Measurements from ENCODE around the gene CLECL1. TPM values are rescaled to one million over a fixed set of nuclear protein-coding genes. Genes with fewer than 3 reads are reported as not detected.

The CLECL1 gene
- total and polyA plus RNA-seq, 2 of the 8 experiments (the other 6 are each of a cell fraction or from before 2014, with no cell fraction given): not detected

DNA sequence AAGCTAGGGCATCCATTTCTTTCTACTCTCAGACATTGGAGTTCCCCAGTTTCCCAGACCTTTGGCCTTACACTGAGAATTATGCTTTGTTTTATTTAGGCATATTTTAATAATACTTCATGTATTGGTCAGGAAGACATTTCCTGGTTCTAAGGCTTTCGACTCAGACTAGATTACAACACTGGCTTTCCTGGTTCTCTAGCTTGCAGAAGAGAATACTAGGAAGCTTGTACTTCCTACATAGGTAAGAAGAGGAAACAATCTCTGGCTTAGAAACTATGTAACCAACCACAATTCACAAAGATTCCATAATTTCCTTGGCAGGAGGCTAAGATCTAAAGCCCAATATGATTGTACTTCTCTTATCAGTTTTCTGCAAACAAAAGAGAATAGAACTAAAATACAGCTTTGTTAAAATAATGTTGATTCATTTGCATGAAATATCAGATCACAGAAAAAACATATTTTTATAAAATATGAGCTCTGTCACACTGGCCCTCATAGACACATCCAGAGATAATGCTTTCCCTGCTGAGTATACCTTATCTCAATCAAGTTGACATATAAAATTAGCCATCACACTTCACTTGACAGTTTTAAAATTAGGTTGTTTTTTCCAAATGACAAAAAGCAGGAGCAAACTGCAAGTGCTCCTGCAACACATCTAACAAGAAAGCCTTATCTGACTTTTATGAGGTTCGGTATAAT lies 32.8 kb downstream of the CLECL1 start:
- Histone ChIP-seq H3K79me2 (ENCODE audit: control insufficient read depth in 1 of 2, insufficient read depth in 2 of 2, low read length in 2 of 2) (no peaks in the 10 kb centered on the region), H4K91ac (replicated peaks; ENCODE audit: insufficient read length, low read length) (no peak overlapping the region), H3K27me3 (replicated peaks in 1 of 4; ENCODE audit: control insufficient read depth in 3 of 4, extremely low read depth in 1 of 4, insufficient read depth in 3 of 4, low read length in 3 of 4) (no peaks in the 10 kb centered on the region), H4K5ac (ENCODE audit: insufficient read length, low read depth, low read length) (no peak overlapping the region), H3K4ac (replicated peaks; ENCODE audit: insufficient read length, low read depth, low read length) (no peak overlapping the region), H2AFZ (ENCODE audit: low read length) (no peak overlapping the region), H3K9me3 (ENCODE audit: insufficient read depth in 2 of 2, low read depth in 1 of 2, low read length in 1 of 2) (peaks cover 9 to 15% of the 10 kb centered on the region in 2 experiments; a peak in 1 of 4 replicates), H3K56ac (replicated peaks; ENCODE audit: insufficient read length, low read depth, low read length) (no peak overlapping the region), H3K23ac (ENCODE audit: insufficient read length) (no peak overlapping the region), H3K9ac (replicated peaks in 1 of 4; ENCODE audit: extremely low read depth in 1 of 4, low read depth in 3 of 4, low read length in 3 of 4) (no peak overlapping the region), H3K18ac (ENCODE audit: extremely low read depth, low read length) (no peak overlapping the region), H4K8ac (ENCODE audit: extremely low read depth, insufficient read depth, low read length) (no peak overlapping the region), H2AK5ac (ENCODE audit: low read depth, low read length) (no peak overlapping the region), H3K36me3 (ENCODE audit: control insufficient read depth in 2 of 4, insufficient read depth in 4 of 4, low read length in 3 of 4) (peaks cover 0 to 11% (median 0%) of the 10 kb centered on the region in 4 experiments; a peak in 4 of 8 replicates), H3K4me3 (ENCODE audit: extremely low read depth in 1 of 4, insufficient read depth in 2 of 4, low read depth in 3 of 4, low read length in 4 of 4) (no peak overlapping the region), H3K27ac (ENCODE audit: low read depth, low read length) (no peak overlapping the region), H3K4me1 (replicated peaks in 1 of 4; ENCODE audit: control insufficient read depth in 3 of 4, insufficient read depth in 4 of 4, low read length in 3 of 4) (no peaks in the 10 kb centered on the region), H2BK20ac (ENCODE audit: low read length) (no peak overlapping the region), H2BK15ac (ENCODE audit: low read length) (no peak overlapping the region), H3K4me2 (ENCODE audit: insufficient read depth in 1 of 2, low read depth in 2 of 2, low read length in 2 of 2) (no peak overlapping the region), H3K79me1 (ENCODE audit: low read depth, low read length) (no peaks in the 10 kb centered on the region), H3K14ac (ENCODE audit: insufficient read length) (no peak overlapping the region), H2BK5ac (ENCODE audit: low read depth, low read length) (no peak overlapping the region), H3K23me2 (ENCODE audit: low read depth, low read length) (no peaks in the 10 kb centered on the region), H2BK120ac (replicated peaks; ENCODE audit: low read depth, low read length) (no peak overlapping the region), H4K20me1 (replicated peaks in 1 of 2; ENCODE audit: control insufficient read depth in 1 of 2, insufficient read depth in 2 of 2, low read length in 2 of 2) (no peaks in the 10 kb centered on the region), H2BK12ac (ENCODE audit: low read depth, low read length) (no peak overlapping the region)
- 90% methylated on average over 2 of the region's 2 CpGs; no CpG with 5 or more reads in 1 of the 2 experiments for WGBS, 2 experiments (ENCODE audit: extremely low coverage in 1 of 2, insufficient coverage in 1 of 2, insufficient read length in 1 of 2, insufficient replicate concordance in 2 of 2, low coverage in 1 of 2, low lambda C conversion rate in 2 of 2, missing lambda C conversion rate in 1 of 2)
- DNase-seq (ENCODE audit: low read depth in 1 of 2, low spot score in 2 of 2): no peak
- ChIA-PET CTCF (ENCODE audit: partially characterized antibody) (interaction anchor here (0.7 to 1.5 kb wide), 3 partner anchors 8 to 322 kb away, joined by 3 to 10 read pairs (median 4); no protein-coding TSS in a partner anchor), POLR2A (ENCODE audit: partially characterized antibody) (interaction anchor here (2.2 kb wide), 1 partner anchor 12 kb away, joined by 6 read pairs; no protein-coding TSS in a partner anchor)
- FAIRE-seq: no peak
- no peak for TF ChIP-seq SRF (IDR thresholded peaks at IDR 0.05; ENCODE audit: low read depth, low read length)
- TF ChIP-seq KDM5A (IDR thresholded peaks at IDR 0.05; ENCODE audit: low read length): no peak
- TF ChIP-seq SP1 (IDR thresholded peaks at IDR 0.05; ENCODE audit: low read depth, low read length): no peak
- no peak for TF ChIP-seq POLR2AphosphoS5 (IDR thresholded peaks at IDR 0.05; ENCODE audit: low read depth, low read length)
- TF ChIP-seq YY1 (IDR thresholded peaks at IDR 0.05; ENCODE audit: low read depth, low read length): no peak
- TF ChIP-seq RBBP5 (IDR thresholded peaks at IDR 0.05; ENCODE audit: borderline replicate concordance, low read depth, low read length): no peak
